SK-N-SH (cell line): ENCODE results near the gene FYB2. TPM values are rescaled to one million over a fixed set of nuclear protein-coding genes. Genes with fewer than 3 reads are reported as not detected.
A peak's percentile ranks its signal among the peaks of the same experiment; 100 is the strongest.

Experiments
- CTCF ChIA-PET: fragments of 300-600, 350-600 bp; formaldehyde crosslinking; extraction: SDS; loops from one replicate; lab custom pipeline; 2021; lab: Yijun Ruan, JAX
- POLR2A ChIA-PET: fragments of 350-600 bp; sonication (Branson Sonifier 250); formaldehyde crosslinking; extraction: SDS; loops from one replicate; lab custom pipeline; 2020; ENCODE audit warnings: antibody characterized with exemption, inconsistent platforms; lab: Yijun Ruan, JAX
- DNase-seq: peaks from one replicate; pipeline ENCODE4 v3.0.0; 2012
- H2AFZ ChIP-seq: fragments of 200-600 bp; sonication (generic); 2 replicates; pipeline ENCODE4 v1.8.1; 2016; ENCODE audit warnings: antibody characterized with exemption, mild to moderate bottlenecking, low read depth
- H3F3A ChIP-seq: fragments of 200-600 bp; sonication (generic); replicated peaks from 2 replicates; pipeline ENCODE3; 2016; ENCODE audit warnings: antibody characterized with exemption, mild to moderate bottlenecking; ENCODE audit not compliant: insufficient read depth
- H3K27ac ChIP-seq, 2 experiments: fragments of 200-500 bp in 1 of 2; fragments of 200-600 bp in 1 of 2; sonication (Bioruptor generic) in 1 of 2; sonication (generic), shearing (Covaris generic) in 1 of 2; 2 replicates each; pipeline versions ENCODE4 v1.5.1 to v1.6.1; 2014 to 2016; ENCODE audit warnings: low read depth in 2 of 2, inconsistent platforms in 1 of 2, low read length in 1 of 2, mild to moderate bottlenecking in 1 of 2, mixed read lengths in 1 of 2
- H3K27me3 ChIP-seq: fragments of 200-600 bp; sonication (generic), shearing (Covaris generic); 2 replicates; pipeline ENCODE4 v1.6.1; 2016; ENCODE audit warnings: mixed run types; ENCODE audit not compliant: insufficient read depth
- H3K36me3 ChIP-seq, 2 experiments: fragments of 200-500 bp in 1 of 2; fragments of 200-600 bp in 1 of 2; sonication (Bioruptor generic) in 1 of 2; sonication (generic) in 1 of 2; replicated peaks in 1 of 2; 2 replicates each; pipeline versions ENCODE3 to v1.5.1; 2014 to 2016; ENCODE audit warnings: low read length in 1 of 2, mild to moderate bottlenecking in 1 of 2; ENCODE audit not compliant: insufficient read depth in 2 of 2, control insufficient read depth in 1 of 2
- H3K4me1 ChIP-seq, 2 experiments: fragments of 200-500 bp in 1 of 2; fragments of 200-600 bp in 1 of 2; sonication (Bioruptor generic) in 1 of 2; sonication (generic), shearing (Covaris generic) in 1 of 2; 2 replicates each; pipeline versions ENCODE4 v1.5.1 to v1.6.1; 2014 to 2016; ENCODE audit warnings: low read depth in 1 of 2, low read length in 1 of 2, mixed run types in 1 of 2; ENCODE audit not compliant: insufficient read depth in 2 of 2, control insufficient read depth in 1 of 2
- H3K4me2 ChIP-seq: fragments of 200-600 bp; sonication (generic), shearing (Covaris generic); 2 replicates; pipeline ENCODE4 v1.6.1; 2017; ENCODE audit warnings: mixed run types
- H3K4me3 ChIP-seq, 2 experiments: fragments of 200-500 bp in 1 of 2; fragments of 200-600 bp in 1 of 2; sonication (Bioruptor generic) in 1 of 2; sonication (generic), shearing (Covaris generic) in 1 of 2; 2 replicates each; pipeline versions ENCODE4 v1.5.1 to v1.8.1; 2014 to 2016; ENCODE audit warnings: low read depth in 2 of 2, inconsistent platforms in 1 of 2, low read length in 1 of 2, mild to moderate bottlenecking in 1 of 2, mixed read lengths in 1 of 2, moderate library complexity in 1 of 2
- H3K79me2 ChIP-seq: fragments of 200-600 bp; sonication (generic); 2 replicates; pipeline ENCODE4 v1.8.1; 2017; ENCODE audit warnings: mild to moderate bottlenecking; ENCODE audit not compliant: insufficient read depth
- H3K9ac ChIP-seq: fragments of 200-600 bp; sonication (generic); 2 replicates; pipeline ENCODE4 v1.6.1; 2017; ENCODE audit warnings: mixed run types
- H3K9me2 ChIP-seq: fragments of 200-600 bp; sonication (generic); 2 replicates; pipeline ENCODE4 v1.6.1; 2017; ENCODE audit warnings: mixed run types
- H3K9me3 ChIP-seq: fragments of 200-600 bp; sonication (generic); 2 replicates; pipeline ENCODE4 v1.6.1; 2017; ENCODE audit warnings: mixed run types, mild to moderate bottlenecking, moderate library complexity
- H4K20me1 ChIP-seq: fragments of 200-600 bp; sonication (generic); 2 replicates; pipeline ENCODE4 v1.6.1; 2017; ENCODE audit warnings: mild to moderate bottlenecking, mixed run types; ENCODE audit not compliant: insufficient read depth
- EP300 ChIP-seq, 2 experiments: IDR thresholded peaks; 2 replicates each; pipeline versions ENCODE4 v1.4.0 to v1.6.1; 2012; ENCODE audit warnings: borderline replicate concordance in 1 of 2, low read depth in 1 of 2, low read length in 1 of 2
- EZH2phosphoT487 ChIP-seq: fragments of 200-600 bp; sonication (generic); IDR thresholded peaks from 2 replicates; pipeline ENCODE4 v1.6.1; 2017; ENCODE audit warnings: low read depth, mixed run types, mild to moderate bottlenecking, antibody characterized with exemption, moderate library complexity, borderline replicate concordance
- FOSL2 ChIP-seq: IDR thresholded peaks from 2 replicates; pipeline ENCODE4 v1.4.0; 2012; ENCODE audit warnings: low read depth, mild to moderate bottlenecking, moderate library complexity, borderline replicate concordance
- GATA2 ChIP-seq: sonication (generic); formaldehyde crosslinking; IDR thresholded peaks from 2 replicates; pipeline ENCODE4 v1.5.0; 2020; ENCODE audit warnings: mild to moderate bottlenecking, missing genetic modification reagents
- IRF3 ChIP-seq: fragments of 150-350 bp; IDR thresholded peaks from 2 replicates; pipeline ENCODE4 v1.6.1; 2016; ENCODE audit warnings: mild to moderate bottlenecking, low read depth, low read length
- JUND ChIP-seq: IDR thresholded peaks from 2 replicates; pipeline ENCODE4 v1.4.0; 2012
- RXRA ChIP-seq: IDR thresholded peaks from 2 replicates; pipeline ENCODE4 v1.4.0; 2012; ENCODE audit warnings: low read depth, mild to moderate bottlenecking, borderline replicate concordance
- SIN3A ChIP-seq: IDR thresholded peaks from 2 replicates; pipeline ENCODE4 v1.6.1; 2012; ENCODE audit warnings: low read depth, mild to moderate bottlenecking, low read length, moderate library complexity, borderline replicate concordance
- TAF1 ChIP-seq: IDR thresholded peaks from 2 replicates; pipeline ENCODE4 v1.6.1; 2012; ENCODE audit warnings: low read depth, mild to moderate bottlenecking, low read length, moderate library complexity, borderline replicate concordance
- ZBTB33 ChIP-seq: IDR thresholded peaks from 2 replicates; pipeline ENCODE4 v1.4.0; 2012; ENCODE audit warnings: low read depth, borderline replicate concordance
- WGBS: methylation state at CpG from one replicate; pipeline ENCODE4 v1.1.6; 2017; ENCODE audit warnings: low lambda C conversion rate; 5-methylcytosine and 5-hydroxymethylcytosine counted together
- polyA plus RNA-seq, 3 experiments: library from polyadenylated mRNA; depleted of rRNA; stranded (reverse); fragments of >200 nt; gene quantifications; 2 replicates each; pipeline ENCODE4 v1.2.3, GENCODE V29; 2012

FYB2 gene
- polyA plus RNA-seq, 1 of the 3 experiments (the other 2 are of a cell fraction) = not detected

DNA sequence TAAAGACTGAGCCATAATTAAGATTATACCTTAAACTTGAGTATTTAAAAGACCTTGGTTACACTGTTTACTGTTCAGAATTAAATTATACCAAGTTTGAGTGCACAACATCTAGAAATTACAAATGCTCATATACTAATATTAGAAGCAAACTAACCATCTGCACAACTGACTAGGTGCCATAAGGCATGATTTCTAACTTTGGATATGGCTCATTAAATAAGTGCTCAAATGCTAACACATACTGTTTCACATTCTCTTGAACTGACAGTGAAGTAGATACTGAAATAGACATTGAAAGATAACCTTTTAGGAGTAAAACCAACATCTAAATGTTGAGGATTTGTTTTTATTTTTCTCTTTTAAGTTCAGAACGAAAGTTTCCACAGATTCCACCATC, 100.0 kb downstream of the FYB2 start:
- Histone ChIP-seq H3K4me3 (no peak overlapping the region), H3F3A (no peaks in the 10 kb centered on the region), H3K9me3 (no peaks in the 10 kb centered on the region), H3K9ac (no peak overlapping the region), H4K20me1 (no peaks in the 10 kb centered on the region), H3K79me2 (no peaks in the 10 kb centered on the region), H3K4me2 (no peak overlapping the region), H3K9me2 (no peaks in the 10 kb centered on the region), H3K36me3 (no peaks in the 10 kb centered on the region), H3K4me1 (peaks cover 0 to 5% of the 10 kb centered on the region in 2 experiments; a peak in 2 of 4 replicates), H2AFZ (no peak overlapping the region), H3K27me3 (no peaks in the 10 kb centered on the region), H3K27ac (no peak overlapping the region)
- ChIA-PET CTCF (interaction anchor here (2.4 kb wide), 1 partner anchor 10 kb away, joined by 12 read pairs; no protein-coding TSS in a partner anchor), POLR2A (no interaction called here)
- TF ChIP-seq SIN3A (no peak), GATA2 (CRISPR knock-in tag) (no peak), TAF1 (no peak), EP300 (IDR thresholded peaks at IDR 0.05; ENCODE audit: borderline replicate concordance in 1 of 2, low read depth in 1 of 2, low read length in 1 of 2) (no peak), ZBTB33 (no peak)
- 64% methylated on average over 1 of the region's 1 CpG for WGBS
- no peak for DNase-seq

GRCh38 chr1:56715156-56715555, 104.0 kb downstream of the FYB2 start:
- no peak overlapping the region for H3K4me2 ChIP-seq
- H3K27ac ChIP-seq = no peak overlapping the region
- no peak overlapping the region for H3K9ac ChIP-seq
- H3K36me3 ChIP-seq = no peaks in the 10 kb centered on the region
- no peaks in the 10 kb centered on the region for H4K20me1 ChIP-seq
- no peak overlapping the region for H3K4me3 ChIP-seq
- H2AFZ ChIP-seq = peak overlapping the region; percentile 5; the same call in 1 of the 2 replicates
- no peaks in the 10 kb centered on the region for H3K27me3 ChIP-seq
- ChIA-PET POLR2A (no interaction called here), CTCF (no interaction called here)
- H3F3A ChIP-seq = peaks cover 5% of the 10 kb centered on the region
- peaks cover 0 to 17% of the 10 kb centered on the region in 2 experiments; a peak in 3 of 4 replicates for H3K4me1 ChIP-seq
- WGBS = 80% methylated on average over 1 of the region's 1 CpG
- no peaks in the 10 kb centered on the region for H3K9me3 ChIP-seq
- no peaks in the 10 kb centered on the region for H3K9me2 ChIP-seq
- no peak for DNase-seq
- H3K79me2 ChIP-seq = no peaks in the 10 kb centered on the region
- TF ChIP-seq RXRA (no peak), JUND (0 out of 2 replicates have a peak, but pooled peaks have one; percentile 15), FOSL2 (peak; percentile 28; the same call in 1 of the 2 replicates), IRF3 (no peak), EZH2phosphoT487 (no peak)
